HG03135 (cell line): ENCODE results near the gene CCT3.
"Not testable (repeated sequence)": the region's sequence is repeated elsewhere in the genome, so short reads cannot be mapped to it uniquely, and the experiment has no call there.

Source experiments
- ATAC-seq: cut with Tn5 transposase; IDR thresholded peaks from one replicate; pipeline ENCODE4 v1.9.1; 2021; ENCODE audit warnings: mild to moderate bottlenecking, moderate library complexity; ENCODE audit not compliant: unreplicated experiment

Gene CCT3

GRCh38 chr1:156368889-156369684, 31.0 kb upstream of the CCT3 start, which contains the start of gene RHBG:
Gene RHBG, plus strand, starts transcription at chr1:156369211. Its CDS starts 39 bp downstream, at chr1:156369250.
- ATAC-seq = no peak

- ATAC-seq = no peak
Observed at GRCh38 chr1:156368157-156368658, 30.1 kb upstream of the CCT3 start.

GRCh38 chr1:156367383-156368156, 29.5 kb upstream of the CCT3 start:
- ATAC-seq = no peak

GRCh38 chr1:156366378-156367166, 28.5 kb upstream of the CCT3 start:
- no peak for ATAC-seq

- no peak for ATAC-seq
Observed at GRCh38 chr1:156365754-156366153, 27.7 kb upstream of the CCT3 start.

- ATAC-seq = no peak
Observed at GRCh38 chr1:156360534-156360933, 22.4 kb upstream of the CCT3 start.

GRCh38 chr1:156359973-156360372, 21.9 kb upstream of the CCT3 start:
- no peak for ATAC-seq

GRCh38 chr1:156359249-156359648, 21.2 kb upstream of the CCT3 start:
- ATAC-seq = no peak

- ATAC-seq = no peak
Observed at GRCh38 chr1:156358641-156359040, 20.5 kb upstream of the CCT3 start.

- no peak for ATAC-seq
Observed at GRCh38 chr1:156357977-156358376, 19.9 kb upstream of the CCT3 start.

GRCh38 chr1:156356875-156357534, 18.9 kb upstream of the CCT3 start:
- no peak for ATAC-seq

GRCh38 chr1:156356262-156356874, 18.3 kb upstream of the CCT3 start:
- no peak for ATAC-seq

GRCh38 chr1:156352481-156352880, 14.4 kb upstream of the CCT3 start:
- ATAC-seq = not testable (repeated sequence)

- no peak for ATAC-seq
Observed at GRCh38 chr1:156347331-156347730, 9.2 kb upstream of the CCT3 start.

GRCh38 chr1:156346636-156347035, 8.5 kb upstream of the CCT3 start:
- ATAC-seq = no peak

GRCh38 chr1:156346035-156346434, 7.9 kb upstream of the CCT3 start:
- ATAC-seq = not testable (repeated sequence)

GRCh38 chr1:156344409-156344808, 6.3 kb upstream of the CCT3 start:
- ATAC-seq = no peak

- no peak for ATAC-seq
Observed at GRCh38 chr1:156342166-156342955, 4.3 kb upstream of the CCT3 start.

- ATAC-seq = no peak
Observed at GRCh38 chr1:156337888-156338179, 258 bp downstream of the CCT3 start.
